ENCODE results near the gene LTN1. TPM values are rescaled to one million over a fixed set of nuclear protein-coding genes. Genes with fewer than 3 reads are reported as not detected.

The LTN1 gene
- total RNA-seq, 2 donors from 2014 or later, result 15.2 to 20.0 TPM

GRCh38 chr21:28962465-28962864 lies 30.2 kb downstream of the LTN1 start:
- intact Hi-C loops (cut with DNase I), result loop anchor here (10.0 kb wide), 1 partner anchor 102 kb away; no protein-coding TSS in a partner anchor
- WGBS, 2 donors, result 90 to 94% methylated on average over 2 of the region's 2 CpGs
- peaks cover 8 to 24% of the 10 kb centered on the region in 2 donors for H3K36me3 ChIP-seq (replicated peaks in 1 of 2; ENCODE audit: insufficient read depth in 1 of 2, low read depth in 2 of 2)
- no peak overlapping the region for H3K4me3 ChIP-seq
- no peak overlapping the region for H3K27ac ChIP-seq
- peaks cover 8% of the 10 kb centered on the region for H3K4me1 ChIP-seq
- ATAC-seq (no peak), DNase-seq (no peak)
- TF ChIP-seq CTCF (IDR thresholded peaks at IDR 0.05) (no peak), POLR2A (IDR thresholded peaks at IDR 0.05) (no peak)
- no peaks in the 10 kb centered on the region for H3K27me3 ChIP-seq
- no peaks in the 10 kb centered on the region for H3K9me3 ChIP-seq

- TF ChIP-seq POLR2A (IDR thresholded peaks at IDR 0.05), result no peak
- TF ChIP-seq CTCF (IDR thresholded peaks at IDR 0.05), result no peak
- H3K9me3 ChIP-seq, result no peaks in the 10 kb centered on the region
- no peaks in the 10 kb centered on the region for H3K27me3 ChIP-seq
- peaks cover 8% of the 10 kb centered on the region for H3K4me1 ChIP-seq
- intact Hi-C loops (cut with DNase I), result loop anchor here (10.0 kb wide), 1 partner anchor 103 kb away; no protein-coding TSS in a partner anchor
- peaks cover 8 to 24% of the 10 kb centered on the region in 2 donors for H3K36me3 ChIP-seq (replicated peaks in 1 of 2; ENCODE audit: insufficient read depth in 1 of 2, low read depth in 2 of 2)
- H3K4me3 ChIP-seq, result no peak overlapping the region
- no peak for ATAC-seq
- DNase-seq, result no peak
- no peak overlapping the region for H3K27ac ChIP-seq
- WGBS, 2 donors, result 40 to 47% methylated on average over 3 of the region's 3 CpGs
Measured at GRCh38 chr21:28961927-28962326, 30.8 kb downstream of the LTN1 start.

- 96 to 100% methylated on average over 1 of the region's 1 CpG for WGBS, 2 donors
- Histone ChIP-seq H3K4me1 (peaks cover 8% of the 10 kb centered on the region), H3K36me3 (replicated peaks in 1 of 2; ENCODE audit: insufficient read depth in 1 of 2, low read depth in 2 of 2) (peaks cover 0 to 19% of the 10 kb centered on the region in 2 donors), H3K4me3 (no peak overlapping the region), H3K9me3 (no peaks in the 10 kb centered on the region), H3K27ac (no peak overlapping the region), H3K27me3 (no peaks in the 10 kb centered on the region)
- intact Hi-C loops (cut with DNase I), result loop anchor here (10.0 kb wide), 1 partner anchor 105 kb away; no protein-coding TSS in a partner anchor
- no peak for DNase-seq
- no peak for ATAC-seq
- TF ChIP-seq POLR2A (IDR thresholded peaks at IDR 0.05) (no peak), CTCF (IDR thresholded peaks at IDR 0.05) (no peak)
Measured at GRCh38 chr21:28960245-28960644, 32.4 kb downstream of the LTN1 start.

- intact Hi-C loops (cut with DNase I), result loop anchor here (10.0 kb wide), 1 partner anchor 105 kb away; no protein-coding TSS in a partner anchor
- H3K36me3 ChIP-seq (replicated peaks in 1 of 2; ENCODE audit: insufficient read depth in 1 of 2, low read depth in 2 of 2), result peaks cover 0 to 19% of the 10 kb centered on the region in 2 donors
- H3K4me1 ChIP-seq, result peaks cover 8% of the 10 kb centered on the region
- no peaks in the 10 kb centered on the region for H3K27me3 ChIP-seq
- WGBS, 2 donors, result 82 to 83% methylated on average over 7 of the region's 7 CpGs
- ATAC-seq (no peak), DNase-seq (no peak)
- no peak overlapping the region for H3K27ac ChIP-seq
- H3K9me3 ChIP-seq, result no peaks in the 10 kb centered on the region
- no peak overlapping the region for H3K4me3 ChIP-seq
- TF ChIP-seq CTCF (IDR thresholded peaks at IDR 0.05) (no peak), POLR2A (IDR thresholded peaks at IDR 0.05) (no peak)
Measured at GRCh38 chr21:28959367-28960099, 33.1 kb downstream of the LTN1 start.

Measured in body of pancreas (tissue), 4 donors.